ENCODE measurements around the gene GRIA4. TPM values are rescaled to one million over a fixed set of nuclear protein-coding genes. Genes with fewer than 3 reads are reported as not detected.

Gene GRIA4
- total and polyA plus RNA-seq, 2 of the 13 experiments (the other 11 are each of a cell fraction or from before 2014, with no cell fraction given): not detected

DNA sequence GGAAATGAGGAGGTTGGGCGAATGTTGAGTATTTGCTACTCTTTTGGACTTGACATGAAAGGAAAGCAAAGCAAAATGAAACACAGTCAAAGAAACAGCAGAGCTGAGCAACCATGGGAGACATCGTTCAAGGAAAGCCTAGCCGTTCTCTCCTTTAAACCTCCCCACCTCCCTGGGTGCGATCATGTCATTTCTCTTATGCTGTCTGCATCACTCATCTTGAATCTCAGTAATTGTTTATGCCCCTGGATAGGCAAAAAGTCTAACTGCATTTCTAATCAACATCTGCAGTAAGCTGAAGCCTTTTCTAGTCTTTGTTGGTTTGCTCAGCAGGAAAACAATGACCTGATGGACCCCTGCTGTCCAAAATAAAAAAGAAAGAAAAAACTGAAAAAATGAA is 305.1 kb downstream of the GRIA4 start:
- in situ Hi-C loops (cut with HindIII; ENCODE audit: extremely low pct_ligation_motif_present, low pct_unique_long_range_greater_than_20kb) (no loop called here), intact Hi-C loops (cut with micrococcal nuclease; ENCODE audit: unreplicated experiment) (no loop called here)
- Histone ChIP-seq H3K9me3 (ENCODE audit: low read length) (no peaks in the 10 kb centered on the region), H3K4me3 (replicated peaks in 1 of 3; ENCODE audit: insufficient read depth in 1 of 3, low read depth in 2 of 3, low read length in 3 of 3) (no peak overlapping the region), H3K4me1 (ENCODE audit: insufficient read depth, low read length) (no peaks in the 10 kb centered on the region), H2AFZ (ENCODE audit: low read length) (no peak overlapping the region), H4K20me1 (ENCODE audit: insufficient read depth, low read length) (no peaks in the 10 kb centered on the region), H3K9ac (ENCODE audit: insufficient read depth, low read depth, low read length) (no peak overlapping the region), H3K27me3 (ENCODE audit: control insufficient read depth in 1 of 2, insufficient read depth in 2 of 2, low read length in 2 of 2) (no peaks in the 10 kb centered on the region), H3K4me2 (ENCODE audit: low read depth, low read length) (no peak overlapping the region), H3K27ac (ENCODE audit: extremely low read length, insufficient read depth, low read length) (no peak overlapping the region), H3K79me2 (ENCODE audit: insufficient read depth, low read length) (no peaks in the 10 kb centered on the region), H3K36me3 (replicated peaks in 1 of 2; ENCODE audit: control insufficient read depth in 1 of 2, insufficient read depth in 2 of 2, low read length in 2 of 2) (no peaks in the 10 kb centered on the region)
- CTCF ChIA-PET (ENCODE audit: low intra/inter-chr PET ratio, low total read pairs): no interaction called here
- DNase-seq (ENCODE audit: low spot score) (no peak), ATAC-seq (no peak), FAIRE-seq (no peak)
- WGBS (ENCODE audit: low lambda C conversion rate): 28% methylated on average over 4 of the region's 4 CpGs
- TF ChIP-seq ZMYM4 (CRISPR knock-in tag; IDR thresholded peaks at IDR 0.05): no peak
- no peak for TF ChIP-seq LRRFIP1 (CRISPR knock-in tag; conservative IDR thresholded peaks at IDR 0.05)
- POLR2A ChIA-PET: no interaction called here
- BruUV-seq (replicated peaks): no TSS peak

DNA sequence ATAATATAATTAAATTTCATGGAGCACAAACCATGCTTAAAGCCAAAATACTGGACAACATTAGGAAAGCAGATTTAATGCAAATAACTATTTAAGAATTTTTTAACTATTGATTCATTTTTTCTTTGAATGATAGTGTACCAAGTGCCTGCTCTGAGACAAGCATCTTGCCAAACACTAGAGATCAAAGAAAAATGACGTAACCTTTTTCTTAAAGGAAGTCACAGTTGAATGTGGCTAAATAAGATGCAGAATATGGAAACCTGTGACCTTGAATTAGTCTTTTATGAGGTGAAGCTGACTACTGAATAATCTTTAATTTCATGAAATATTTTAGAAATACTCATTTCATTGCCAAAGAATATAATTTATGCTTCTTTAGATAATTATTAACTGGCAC is 308.2 kb downstream of the GRIA4 start:
- POLR2A ChIA-PET: no interaction called here
- in situ Hi-C loops (cut with HindIII; ENCODE audit: extremely low pct_ligation_motif_present, low pct_unique_long_range_greater_than_20kb): no loop called here

More for the DNA sequence above, 308.2 kb downstream of the GRIA4 start:
- FAIRE-seq (no peak), DNase-seq (ENCODE audit: low spot score) (no peak), ATAC-seq (no peak)
- H4K20me1 ChIP-seq (ENCODE audit: insufficient read depth, low read length): no peaks in the 10 kb centered on the region
- no peaks in the 10 kb centered on the region for H3K36me3 ChIP-seq (replicated peaks in 1 of 2; ENCODE audit: control insufficient read depth in 1 of 2, insufficient read depth in 2 of 2, low read length in 2 of 2)
- H3K27me3 ChIP-seq (ENCODE audit: control insufficient read depth in 1 of 2, insufficient read depth in 2 of 2, low read length in 2 of 2): no peaks in the 10 kb centered on the region
- TF ChIP-seq FOXM1 (CRISPR knock-in tag; IDR thresholded peaks at IDR 0.05) (no peak), TFDP1 (CRISPR knock-in tag; IDR thresholded peaks at IDR 0.05; ENCODE audit: borderline replicate concordance) (no peak), ATF7 (IDR thresholded peaks at IDR 0.05) (peak; percentile 91), ATF7 (CRISPR knock-in tag; IDR thresholded peaks at IDR 0.05) (no peak), NFATC3 (CRISPR knock-in tag; IDR thresholded peaks at IDR 0.05) (no peak)
- no peaks in the 10 kb centered on the region for H3K79me2 ChIP-seq (ENCODE audit: insufficient read depth, low read length)
- H3K27ac ChIP-seq (ENCODE audit: extremely low read length, insufficient read depth, low read length): no peak overlapping the region
- CTCF ChIA-PET (ENCODE audit: low intra/inter-chr PET ratio, low total read pairs): no interaction called here
- no peak overlapping the region for H3K9ac ChIP-seq (ENCODE audit: insufficient read depth, low read depth, low read length)
- intact Hi-C loops (cut with micrococcal nuclease; ENCODE audit: unreplicated experiment): no loop called here
- H3K4me3 ChIP-seq (replicated peaks in 1 of 3; ENCODE audit: insufficient read depth in 1 of 3, low read depth in 2 of 3, low read length in 3 of 3): no peak overlapping the region
- H3K4me1 ChIP-seq (ENCODE audit: insufficient read depth, low read length): no peaks in the 10 kb centered on the region
- WGBS (ENCODE audit: low lambda C conversion rate): 20% methylated on average over 1 of the region's 1 CpG
- H3K4me2 ChIP-seq (ENCODE audit: low read depth, low read length): no peak overlapping the region
- BruUV-seq (replicated peaks): no TSS peak
- no peak overlapping the region for H2AFZ ChIP-seq (ENCODE audit: low read length)
- H3K9me3 ChIP-seq (ENCODE audit: low read length): no peaks in the 10 kb centered on the region
